Measurements from ENCODE around the gene FOXA2. TPM values are rescaled to one million over a fixed set of nuclear protein-coding genes. Genes with fewer than 3 reads are reported as not detected.

The FOXA2 gene
- total RNA-seq, 1 donor from 2014 or later: not detected

- Mint-ChIP-seq H3K36me3 (ENCODE audit: low read depth) (no peaks in the 10 kb centered on the region), H3K9me3 (no peaks in the 10 kb centered on the region), H3K4me3 (no peak overlapping the region), H3K4me1 (no peaks in the 10 kb centered on the region), H3K27me3 (peaks cover 9% of the 10 kb centered on the region), H3K27ac (no peak overlapping the region)
- DNase-seq (no peak), ATAC-seq (ENCODE audit: low read depth) (no peak)
- TF ChIP-seq CTCF (IDR thresholded peaks at IDR 0.05): no peak
- CTCF ChIA-PET: no interaction called here
- intact Hi-C loops (cut with micrococcal nuclease): no loop called here
- POLR2A ChIA-PET: no interaction called here
These were observed 32.2 kb upstream of the FOXA2 start for GRCh38 chr20:22616551-22616950.

GRCh38 chr20:22615425-22615824 is 31.1 kb upstream of the FOXA2 start:
- no peak for TF ChIP-seq CTCF (IDR thresholded peaks at IDR 0.05)
- ChIA-PET CTCF (no interaction called here), POLR2A (no interaction called here)
- Mint-ChIP-seq H3K9me3 (no peaks in the 10 kb centered on the region), H3K4me3 (no peak overlapping the region), H3K4me1 (no peaks in the 10 kb centered on the region), H3K27ac (no peak overlapping the region), H3K27me3 (peaks cover 9% of the 10 kb centered on the region), H3K36me3 (ENCODE audit: low read depth) (no peaks in the 10 kb centered on the region)
- ATAC-seq (ENCODE audit: low read depth): no peak
- no peak for DNase-seq
- intact Hi-C loops (cut with micrococcal nuclease): no loop called here

GRCh38 chr20:22611636-22612035 is 27.3 kb upstream of the FOXA2 start:
- no peak for TF ChIP-seq CTCF (IDR thresholded peaks at IDR 0.05)
- Mint-ChIP-seq H3K27me3 (peaks cover 6% of the 10 kb centered on the region), H3K9me3 (no peaks in the 10 kb centered on the region), H3K27ac (no peak overlapping the region), H3K4me3 (no peak overlapping the region), H3K36me3 (ENCODE audit: low read depth) (no peaks in the 10 kb centered on the region), H3K4me1 (no peaks in the 10 kb centered on the region)
- POLR2A ChIA-PET: no interaction called here
- intact Hi-C loops (cut with micrococcal nuclease): no loop called here
- ATAC-seq (ENCODE audit: low read depth) (no peak), DNase-seq (no peak)
- CTCF ChIA-PET: no interaction called here

GRCh38 chr20:22607695-22608094 is 23.3 kb upstream of the FOXA2 start:
- intact Hi-C loops (cut with micrococcal nuclease): no loop called here
- POLR2A ChIA-PET: no interaction called here

GRCh38 chr20:22604815-22605214 is 20.4 kb upstream of the FOXA2 start:
- peaks cover 3% of the 10 kb centered on the region for H3K27me3 Mint-ChIP-seq
- H3K4me3 Mint-ChIP-seq: no peak overlapping the region
- DNase-seq (no peak), ATAC-seq (ENCODE audit: low read depth) (no peak)
- CTCF ChIA-PET: no interaction called here
- TF ChIP-seq CTCF (IDR thresholded peaks at IDR 0.05): no peak
- H3K4me1 Mint-ChIP-seq: no peaks in the 10 kb centered on the region
- H3K9me3 Mint-ChIP-seq: no peaks in the 10 kb centered on the region
- intact Hi-C loops (cut with micrococcal nuclease): no loop called here
- no peak overlapping the region for H3K27ac Mint-ChIP-seq
- POLR2A ChIA-PET: no interaction called here
- H3K36me3 Mint-ChIP-seq (ENCODE audit: low read depth): no peaks in the 10 kb centered on the region

More at GRCh38 chr20:22607695-22608094, 23.3 kb upstream of the FOXA2 start:
- H3K27ac Mint-ChIP-seq: no peak overlapping the region
- no peaks in the 10 kb centered on the region for H3K9me3 Mint-ChIP-seq
- H3K4me1 Mint-ChIP-seq: no peaks in the 10 kb centered on the region
- no peak overlapping the region for H3K4me3 Mint-ChIP-seq
- peaks cover 3% of the 10 kb centered on the region for H3K27me3 Mint-ChIP-seq
- CTCF ChIA-PET: no interaction called here
- DNase-seq: no peak
- H3K36me3 Mint-ChIP-seq (ENCODE audit: low read depth): no peaks in the 10 kb centered on the region
- no peak for TF ChIP-seq CTCF (IDR thresholded peaks at IDR 0.05)
- ATAC-seq (ENCODE audit: low read depth): no peak
